GM12875 (cell line): ENCODE data around the gene TRPM5.

Experiments used
- H3K4me3 ChIP-seq: one replicate; pipeline ENCODE4 v1.5.1; 2011; ENCODE audit warnings: low read depth, low read length, control low read depth
- CTCF ChIP-seq: IDR thresholded peaks from 2 replicates; pipeline ENCODE4 v1.5.1; 2011; ENCODE audit warnings: low read depth, mild to moderate bottlenecking, control low read depth, inconsistent platforms, low read length, moderate library complexity, borderline replicate concordance; ENCODE audit not compliant: insufficient read depth

TRPM5 gene

GRCh38 chr11:2434506-2435255, 9.6 kb downstream of the TRPM5 start:
- no peak for TF ChIP-seq CTCF
- H3K4me3 ChIP-seq: no peak overlapping the region

DNA sequence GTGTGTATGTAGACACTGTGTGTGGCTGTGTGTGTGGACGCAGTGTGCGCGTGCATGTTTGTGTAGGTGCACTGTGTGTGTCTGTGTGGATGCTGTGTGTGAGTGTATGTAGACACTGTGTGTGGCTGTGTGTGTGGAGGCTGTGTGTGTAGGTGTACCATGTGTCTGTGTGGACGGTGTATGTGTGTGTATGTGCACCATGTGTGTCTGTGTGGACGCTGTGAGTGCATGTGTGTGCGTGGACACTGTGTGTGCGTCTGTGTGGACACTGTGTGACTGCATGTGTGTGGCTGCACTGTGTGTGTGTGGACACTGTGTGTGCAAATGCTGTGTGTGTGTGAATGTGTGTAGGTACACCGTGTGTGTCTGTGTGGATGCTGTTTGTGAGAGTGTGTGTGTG, 10.3 kb downstream of the TRPM5 start:
- no peak overlapping the region for H3K4me3 ChIP-seq
- no peak for TF ChIP-seq CTCF

DNA sequence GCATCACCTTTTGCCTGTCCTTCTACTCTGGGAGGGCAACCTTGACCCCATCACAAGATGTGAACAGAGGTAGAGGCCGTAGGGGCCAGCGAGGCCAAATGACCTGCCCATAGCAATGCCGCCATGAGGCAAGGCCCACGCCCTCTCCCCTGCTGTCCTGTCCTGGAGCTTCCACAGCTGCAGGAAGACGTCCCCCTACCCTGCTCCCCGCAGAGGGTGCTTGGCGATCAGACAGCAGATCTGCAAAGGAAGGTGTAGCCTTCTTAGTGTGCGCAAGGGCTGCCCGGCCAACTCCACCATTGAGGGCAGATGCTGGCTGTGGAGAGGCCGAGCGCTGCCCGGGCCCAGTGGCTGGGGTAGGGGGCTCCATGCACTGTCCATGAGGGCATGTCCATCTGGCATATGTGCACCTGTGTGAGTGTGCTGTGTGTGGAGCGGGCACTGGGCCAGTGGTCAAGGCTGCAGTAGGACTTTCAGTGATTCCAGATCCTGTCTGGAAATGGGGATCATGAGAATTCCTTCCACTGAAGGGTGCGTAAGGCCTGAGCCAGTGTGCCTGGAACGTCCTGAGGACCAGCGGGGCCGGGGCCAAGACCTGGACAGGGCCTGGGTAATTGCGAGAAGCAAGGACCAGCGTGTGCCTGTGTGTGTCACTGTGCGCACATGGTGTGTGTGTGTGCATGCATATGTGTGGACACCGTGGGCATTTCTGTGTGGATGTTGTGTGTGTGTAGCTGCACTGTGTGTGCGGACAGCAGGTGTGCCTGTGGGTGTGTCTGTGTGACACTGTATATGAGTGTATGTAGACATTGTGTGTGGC, 11.0 kb downstream of the TRPM5 start:
- no peak for TF ChIP-seq CTCF
- no peak overlapping the region for H3K4me3 ChIP-seq

GRCh38 chr11:2432628-2433071, 11.7 kb downstream of the TRPM5 start:
- no peak overlapping the region for H3K4me3 ChIP-seq
- no peak for TF ChIP-seq CTCF

DNA sequence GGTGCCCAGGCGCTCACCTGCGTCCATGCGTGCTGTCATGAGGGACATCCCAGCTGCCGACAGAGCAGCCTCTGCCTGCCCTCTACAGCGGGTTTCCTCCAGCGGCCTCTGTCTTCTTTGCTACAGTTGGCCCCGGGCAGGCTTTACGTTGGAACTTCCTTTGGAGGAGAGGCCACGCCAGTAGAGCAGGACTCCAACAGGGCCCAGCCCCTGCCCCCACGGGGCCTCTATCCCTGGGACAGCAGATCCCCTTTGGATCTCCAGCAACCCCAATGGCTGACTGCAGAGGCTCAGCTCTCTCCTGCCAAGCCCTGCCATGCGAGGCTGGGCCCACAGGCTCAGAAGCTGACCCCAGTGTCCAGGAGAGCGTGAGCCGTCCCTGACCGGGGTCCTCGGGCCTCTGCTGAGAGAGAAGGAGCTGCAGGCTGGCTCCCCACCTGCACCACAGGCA, 12.1 kb downstream of the TRPM5 start:
- no peak for TF ChIP-seq CTCF
- no peak overlapping the region for H3K4me3 ChIP-seq

DNA sequence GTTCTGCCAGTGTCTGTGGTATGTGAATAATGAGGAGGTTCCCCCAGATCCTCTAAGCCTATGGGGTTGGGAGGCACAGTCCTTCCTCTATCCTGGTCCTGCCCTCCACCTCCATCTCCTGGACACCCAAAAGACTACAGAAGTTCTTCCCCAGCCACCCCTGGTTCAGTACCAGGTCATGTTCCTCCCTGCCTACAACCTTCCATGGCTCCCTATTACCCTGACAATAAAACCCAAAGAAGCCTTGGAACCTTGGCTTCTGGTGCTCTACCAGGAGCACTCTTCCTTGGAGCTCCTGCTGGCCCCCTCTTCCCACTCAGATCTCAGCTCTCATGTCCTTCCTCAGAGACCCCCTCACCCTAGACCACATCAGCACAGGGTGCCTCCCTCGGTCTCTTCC, 12.9 kb downstream of the TRPM5 start:
- no peak overlapping the region for H3K4me3 ChIP-seq
- TF ChIP-seq CTCF: no peak
